GM13977 (cell line): ENCODE measurements around the gene CRACDL.

Source experiments
- DNase-seq: peaks from one replicate; pipeline ENCODE4 v3.0.0; 2012; ENCODE audit warnings: low spot score
- in situ Hi-C: fragments of 300-500 bp; cut with MboI; formaldehyde crosslinking; loops from one replicate; pipeline ENCODE4 v1.12.0; 2022; ENCODE audit warnings: low sequenced_read_pairs, low pct_unique_long_range_greater_than_20kb, mixed read lengths, inconsistent platforms; ENCODE audit not compliant: unreplicated experiment
- TF ChIP-seq, protein P1 (sequence below): IDR thresholded peaks from 2 replicates; pipeline ENCODE4 v1.5.1; 2012; ENCODE audit warnings: mild to moderate bottlenecking, control low read depth; ENCODE audit not compliant: insufficient read depth; ENCODE audit errors: extremely low read depth, missing control alignments

CRACDL gene

GRCh38 chr2:98772536-98772935 lies 163.5 kb downstream of the CRACDL start:
- DNase-seq, result no peak
- in situ Hi-C loops, result no loop called here
- TF ChIP-seq, protein P1, sequence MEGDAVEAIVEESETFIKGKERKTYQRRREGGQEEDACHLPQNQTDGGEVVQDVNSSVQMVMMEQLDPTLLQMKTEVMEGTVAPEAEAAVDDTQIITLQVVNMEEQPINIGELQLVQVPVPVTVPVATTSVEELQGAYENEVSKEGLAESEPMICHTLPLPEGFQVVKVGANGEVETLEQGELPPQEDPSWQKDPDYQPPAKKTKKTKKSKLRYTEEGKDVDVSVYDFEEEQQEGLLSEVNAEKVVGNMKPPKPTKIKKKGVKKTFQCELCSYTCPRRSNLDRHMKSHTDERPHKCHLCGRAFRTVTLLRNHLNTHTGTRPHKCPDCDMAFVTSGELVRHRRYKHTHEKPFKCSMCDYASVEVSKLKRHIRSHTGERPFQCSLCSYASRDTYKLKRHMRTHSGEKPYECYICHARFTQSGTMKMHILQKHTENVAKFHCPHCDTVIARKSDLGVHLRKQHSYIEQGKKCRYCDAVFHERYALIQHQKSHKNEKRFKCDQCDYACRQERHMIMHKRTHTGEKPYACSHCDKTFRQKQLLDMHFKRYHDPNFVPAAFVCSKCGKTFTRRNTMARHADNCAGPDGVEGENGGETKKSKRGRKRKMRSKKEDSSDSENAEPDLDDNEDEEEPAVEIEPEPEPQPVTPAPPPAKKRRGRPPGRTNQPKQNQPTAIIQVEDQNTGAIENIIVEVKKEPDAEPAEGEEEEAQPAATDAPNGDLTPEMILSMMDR, result no peak

GRCh38 chr2:98771721-98772524 lies 164.1 kb downstream of the CRACDL start:
- peak; percentile 40 for DNase-seq
- in situ Hi-C loops, result no loop called here
- TF ChIP-seq, protein P1, result no peak

- TF ChIP-seq, protein P1, result no peak
- in situ Hi-C loops, result no loop called here
- no peak for DNase-seq
Observed at GRCh38 chr2:98771264-98771663, 164.8 kb downstream of the CRACDL start.

- TF ChIP-seq, protein P1, result no peak
- in situ Hi-C loops, result no loop called here
Observed at GRCh38 chr2:98769784-98770183, 166.2 kb downstream of the CRACDL start.

GRCh38 chr2:98769114-98769476 lies 166.9 kb downstream of the CRACDL start:
- TF ChIP-seq, protein P1, result no peak
- in situ Hi-C loops, result no loop called here
- no peak for DNase-seq

More at GRCh38 chr2:98769784-98770183, 166.2 kb downstream of the CRACDL start:
- DNase-seq, result no peak

DNA sequence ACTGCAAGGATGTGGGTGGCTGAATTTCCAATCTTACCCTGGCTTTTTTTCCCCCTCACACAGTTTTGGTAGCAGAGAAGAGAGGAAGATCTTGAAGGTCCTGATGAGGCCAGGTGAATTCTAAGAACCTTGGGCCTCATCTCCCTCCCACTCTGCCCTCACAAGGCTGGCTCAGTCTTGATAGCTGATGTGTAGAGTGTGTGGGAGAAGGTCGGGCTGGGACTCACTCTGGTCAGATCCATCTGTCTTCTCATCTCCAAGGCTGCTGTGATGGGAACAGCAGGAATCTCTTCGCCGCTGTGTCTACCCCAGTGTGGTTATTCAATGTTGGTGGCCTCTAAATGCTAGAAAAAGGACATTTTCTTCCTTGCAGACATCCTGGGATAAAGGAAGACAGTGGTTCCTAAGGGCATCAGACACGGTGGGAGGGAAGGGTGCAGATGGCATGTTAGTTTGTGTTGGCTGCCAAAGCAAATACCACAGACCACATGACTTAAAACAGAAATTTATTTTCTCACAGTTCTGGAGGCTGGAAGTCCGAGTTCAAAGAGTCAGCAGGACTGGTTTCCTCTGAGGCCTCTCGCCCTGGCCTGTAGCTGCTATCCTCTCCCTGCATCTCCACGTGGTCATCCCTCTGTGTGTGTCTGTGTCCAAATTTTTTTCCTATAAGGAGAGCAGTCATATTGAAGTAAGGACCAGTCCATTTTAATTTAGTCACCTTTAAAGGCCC lies 167.5 kb downstream of the CRACDL start:
- in situ Hi-C loops, result no loop called here
- DNase-seq, result no peak
- TF ChIP-seq, protein P1, result no peak
